MM.1S (cell line): ENCODE measurements around the gene KCNIP1.

Source experiments
- DNase-seq: peaks from one replicate; pipeline ENCODE4 v3.0.0-alpha.2; 2015
- H2AFZ ChIP-seq: fragments of 300-600 bp; sonication (generic); 2 replicates; pipeline ENCODE4 v1.6.0; 2016; ENCODE audit warnings: antibody characterized with exemption, low read length
- H3F3A ChIP-seq: fragments of 300-600 bp; sonication (generic); 2 replicates; pipeline ENCODE4 v1.6.1; 2016; ENCODE audit warnings: mild to moderate bottlenecking, antibody characterized with exemption, low read length, moderate library complexity, mixed read lengths; ENCODE audit not compliant: insufficient read depth
- H3K27ac ChIP-seq: fragments of 300-600 bp; sonication (generic); 2 replicates; pipeline ENCODE4 v1.5.1; 2016; ENCODE audit warnings: mild to moderate bottlenecking, low read length
- H3K27me3 ChIP-seq: fragments of 300-600 bp; sonication (generic); replicated peaks from 2 replicates; pipeline ENCODE4 v1.6.0; 2016; ENCODE audit warnings: low read length; ENCODE audit not compliant: insufficient read depth
- H3K36me3 ChIP-seq: fragments of 300-600 bp; sonication (generic); replicated peaks from 2 replicates; pipeline ENCODE4 v1.6.1; 2016; ENCODE audit warnings: mild to moderate bottlenecking, low read length, mixed read lengths; ENCODE audit not compliant: insufficient read depth
- H3K4me1 ChIP-seq: fragments of 300-600 bp; sonication (generic); 2 replicates; pipeline ENCODE4 v1.6.1; 2016; ENCODE audit warnings: low read length, mixed read lengths
- H3K4me2 ChIP-seq: fragments of 300-600 bp; sonication (generic); 2 replicates; pipeline ENCODE4 v1.6.0; 2016; ENCODE audit warnings: low read depth, low read length
- H3K4me3 ChIP-seq: fragments of 300-600 bp; sonication (generic); 2 replicates; pipeline ENCODE4 v1.5.1; 2016; ENCODE audit warnings: low read length, mixed read lengths
- H3K79me2 ChIP-seq: fragments of 300-600 bp; sonication (generic); 2 replicates; pipeline ENCODE4 v1.6.1; 2016; ENCODE audit warnings: mixed run types, low read length, mixed read lengths
- H3K9ac ChIP-seq: fragments of 300-600 bp; sonication (generic); 2 replicates; pipeline ENCODE4 v1.6.1; 2016; ENCODE audit warnings: low read length, mixed read lengths
- H3K9me2 ChIP-seq: fragments of 300-600 bp; sonication (generic); replicated peaks from 2 replicates; pipeline ENCODE4 v1.6.1; 2016; ENCODE audit warnings: mild to moderate bottlenecking, low read length, mixed read lengths; ENCODE audit not compliant: insufficient read depth
- H3K9me3 ChIP-seq: fragments of 300-600 bp; sonication (generic); replicated peaks from 2 replicates; pipeline ENCODE4 v1.6.1; 2016; ENCODE audit warnings: mild to moderate bottlenecking, low read length, mixed read lengths; ENCODE audit not compliant: insufficient read depth
- H4K20me1 ChIP-seq: fragments of 300-600 bp; sonication (generic); 2 replicates; pipeline ENCODE4 v1.6.1; 2016; ENCODE audit warnings: mild to moderate bottlenecking, low read length, moderate library complexity, mixed read lengths; ENCODE audit not compliant: insufficient read depth
- EZH2 ChIP-seq: fragments of 300-600 bp; sonication (generic); optimal IDR thresholded peaks from 2 replicates; pipeline ENCODE3; 2017; ENCODE audit warnings: low read depth, mild to moderate bottlenecking, antibody characterized with exemption, low read length, mixed read lengths
- EZH2phosphoT487 ChIP-seq: fragments of 300-600 bp; sonication (generic); IDR thresholded peaks from 2 replicates; pipeline ENCODE4 v1.6.1; 2018; ENCODE audit warnings: antibody characterized with exemption, low read length
- TF ChIP-seq, protein P1 (sequence below): fragments of 300-600 bp; sonication (generic); IDR thresholded peaks from 2 replicates; pipeline ENCODE4 v1.5.1; 2016; ENCODE audit warnings: antibody characterized with exemption, low read length, mixed read lengths

Gene KCNIP1

DNA sequence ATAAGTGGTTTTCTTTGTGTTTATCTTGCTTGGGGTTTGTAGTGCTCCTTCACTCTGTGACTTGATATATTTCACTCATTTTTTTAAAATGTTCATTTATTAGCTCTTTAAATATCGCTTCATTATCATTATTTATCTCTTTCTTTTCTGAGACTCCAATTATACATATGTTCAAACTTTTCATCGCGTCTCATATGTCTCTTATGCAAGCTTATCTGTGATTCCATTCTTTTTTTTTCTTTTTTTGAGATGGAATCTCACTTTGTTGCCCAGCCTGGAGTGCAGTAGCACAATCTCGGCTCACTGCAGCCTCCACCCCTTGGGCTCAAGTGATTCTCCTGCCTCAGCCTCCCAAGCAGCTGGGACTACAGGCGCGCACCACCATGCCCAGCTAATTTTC is 205.8 kb downstream of the KCNIP1 start:
- no peaks in the 10 kb centered on the region for H3K36me3 ChIP-seq

DNA sequence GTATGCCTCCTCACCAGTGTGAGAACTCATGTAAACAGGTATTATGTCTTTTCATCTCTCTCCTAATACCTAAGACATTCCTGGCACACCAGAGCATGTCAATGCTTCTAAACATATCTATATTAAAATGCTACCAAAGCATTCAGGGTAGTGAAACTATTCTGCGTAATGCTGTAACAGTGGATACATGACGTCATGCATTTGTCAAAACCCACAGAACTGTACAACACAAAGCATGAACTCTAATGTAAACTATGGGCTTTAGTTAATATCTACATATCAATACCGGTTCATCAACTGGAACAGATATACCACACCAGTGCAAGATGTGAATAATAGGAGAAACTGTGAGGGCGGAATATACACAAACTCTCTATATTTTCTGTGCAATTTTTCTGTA is 207.5 kb downstream of the KCNIP1 start:
- H3K9ac ChIP-seq, result no peak overlapping the region
- H3K36me3 ChIP-seq, result no peaks in the 10 kb centered on the region
- H3K79me2 ChIP-seq, result no peaks in the 10 kb centered on the region
- H3K4me1 ChIP-seq, result no peaks in the 10 kb centered on the region
- H3F3A ChIP-seq, result no peaks in the 10 kb centered on the region
- no peaks in the 10 kb centered on the region for H4K20me1 ChIP-seq
- no peak overlapping the region for H2AFZ ChIP-seq
- no peak overlapping the region for H3K4me3 ChIP-seq
- H3K27me3 ChIP-seq, result no peaks in the 10 kb centered on the region
- H3K27ac ChIP-seq, result no peak overlapping the region
- H3K9me2 ChIP-seq, result no peaks in the 10 kb centered on the region
- no peaks in the 10 kb centered on the region for H3K9me3 ChIP-seq
- TF ChIP-seq EZH2 (no peak), EZH2phosphoT487 (no peak)
- TF ChIP-seq, protein P1, sequence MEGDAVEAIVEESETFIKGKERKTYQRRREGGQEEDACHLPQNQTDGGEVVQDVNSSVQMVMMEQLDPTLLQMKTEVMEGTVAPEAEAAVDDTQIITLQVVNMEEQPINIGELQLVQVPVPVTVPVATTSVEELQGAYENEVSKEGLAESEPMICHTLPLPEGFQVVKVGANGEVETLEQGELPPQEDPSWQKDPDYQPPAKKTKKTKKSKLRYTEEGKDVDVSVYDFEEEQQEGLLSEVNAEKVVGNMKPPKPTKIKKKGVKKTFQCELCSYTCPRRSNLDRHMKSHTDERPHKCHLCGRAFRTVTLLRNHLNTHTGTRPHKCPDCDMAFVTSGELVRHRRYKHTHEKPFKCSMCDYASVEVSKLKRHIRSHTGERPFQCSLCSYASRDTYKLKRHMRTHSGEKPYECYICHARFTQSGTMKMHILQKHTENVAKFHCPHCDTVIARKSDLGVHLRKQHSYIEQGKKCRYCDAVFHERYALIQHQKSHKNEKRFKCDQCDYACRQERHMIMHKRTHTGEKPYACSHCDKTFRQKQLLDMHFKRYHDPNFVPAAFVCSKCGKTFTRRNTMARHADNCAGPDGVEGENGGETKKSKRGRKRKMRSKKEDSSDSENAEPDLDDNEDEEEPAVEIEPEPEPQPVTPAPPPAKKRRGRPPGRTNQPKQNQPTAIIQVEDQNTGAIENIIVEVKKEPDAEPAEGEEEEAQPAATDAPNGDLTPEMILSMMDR, result no peak
- DNase-seq, result no peak
- no peak overlapping the region for H3K4me2 ChIP-seq

More for the DNA sequence above, 205.8 kb downstream of the KCNIP1 start:
- H3K4me1 ChIP-seq, result no peaks in the 10 kb centered on the region
- H3K4me2 ChIP-seq, result no peak overlapping the region
- no peak for DNase-seq
- no peaks in the 10 kb centered on the region for H4K20me1 ChIP-seq
- no peak overlapping the region for H3K27ac ChIP-seq
- H3K9ac ChIP-seq, result no peak overlapping the region
- H3K27me3 ChIP-seq, result no peaks in the 10 kb centered on the region
- no peaks in the 10 kb centered on the region for H3K9me3 ChIP-seq
- no peak overlapping the region for H2AFZ ChIP-seq
- TF ChIP-seq EZH2phosphoT487, result no peak
- TF ChIP-seq, protein P1, result no peak
- no peak for TF ChIP-seq EZH2
- no peaks in the 10 kb centered on the region for H3K9me2 ChIP-seq
- no peak overlapping the region for H3K4me3 ChIP-seq
- H3F3A ChIP-seq, result no peaks in the 10 kb centered on the region
- no peaks in the 10 kb centered on the region for H3K79me2 ChIP-seq

DNA sequence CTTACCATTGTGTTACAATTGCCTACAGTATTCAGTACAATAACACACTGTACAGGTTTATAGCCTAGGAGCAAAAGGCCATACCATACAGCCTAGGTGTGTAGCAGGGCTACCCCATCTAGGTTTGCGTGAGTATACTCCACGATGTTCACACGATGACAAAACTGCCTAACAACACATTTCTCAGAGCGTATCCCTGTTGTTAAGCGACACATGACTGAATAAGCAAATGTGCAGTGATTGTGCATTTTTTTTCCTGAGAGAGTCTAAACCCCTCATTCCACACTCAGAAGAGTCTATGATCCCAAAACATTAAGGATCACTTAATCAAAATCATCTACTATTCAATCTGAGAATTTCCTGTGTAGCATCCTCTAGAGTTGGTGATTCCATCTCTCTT is 211.3 kb downstream of the KCNIP1 start:
- Histone ChIP-seq H3K4me2 (no peak overlapping the region), H3K36me3 (no peaks in the 10 kb centered on the region), H3F3A (no peaks in the 10 kb centered on the region), H3K27me3 (no peaks in the 10 kb centered on the region), H4K20me1 (no peaks in the 10 kb centered on the region), H3K9me2 (no peaks in the 10 kb centered on the region), H3K27ac (no peak overlapping the region), H3K79me2 (no peaks in the 10 kb centered on the region), H3K4me1 (no peaks in the 10 kb centered on the region), H3K9ac (no peak overlapping the region), H2AFZ (no peak overlapping the region), H3K9me3 (no peaks in the 10 kb centered on the region), H3K4me3 (no peak overlapping the region)
- no peak for TF ChIP-seq EZH2
- TF ChIP-seq EZH2phosphoT487, result no peak
- TF ChIP-seq, protein P1, result no peak
- DNase-seq, result no peak
